ENCODE results near the gene LGALS14. TPM values are rescaled to one million over a fixed set of nuclear protein-coding genes. Genes with fewer than 3 reads are reported as not detected.

The LGALS14 gene
- total RNA-seq, 1 experiment from 2014 or later, result not detected

- ChIA-PET POLR2A (ENCODE audit: unreplicated experiment) (no interaction called here), CTCF (no interaction called here)
- no peak for ATAC-seq
- Histone ChIP-seq H3K9ac (ENCODE audit: low read length) (no peak overlapping the region), H3K36me3 (ENCODE audit: low read depth, low read length) (no peaks in the 10 kb centered on the region), H3K79me2 (ENCODE audit: low read length) (no peaks in the 10 kb centered on the region), H3K9me2 (replicated peaks; ENCODE audit: low read length) (no peaks in the 10 kb centered on the region), H3K27ac (ENCODE audit: low read length) (no peak overlapping the region), H4K20me1 (ENCODE audit: low read length) (no peaks in the 10 kb centered on the region), H3F3A (ENCODE audit: low read length, unreplicated experiment) (no peaks in the 10 kb centered on the region), H3K4me3 (ENCODE audit: low read length) (no peak overlapping the region), H3K4me2 (ENCODE audit: low read length) (no peak overlapping the region), H3K4me1 (ENCODE audit: insufficient read depth, low read length) (no peaks in the 10 kb centered on the region), H2AFZ (ENCODE audit: low read length) (no peak overlapping the region), H3K9me3 (ENCODE audit: low read length) (no peaks in the 10 kb centered on the region), H3K27me3 (ENCODE audit: low read length) (peaks cover 34% of the 10 kb centered on the region)
- no TSS peak for BruUV-seq (replicated peaks)
- TF ChIP-seq CTCF (conservative IDR thresholded peaks at IDR 0.05; ENCODE audit: low read depth, low read length), result no peak
- no peak for TF ChIP-seq EZH2 (IDR thresholded peaks at IDR 0.05; ENCODE audit: low read length, unreplicated experiment)
- no peak for TF ChIP-seq EZH2phosphoT487 (IDR thresholded peaks at IDR 0.05; ENCODE audit: borderline replicate concordance, low read length)
- intact Hi-C loops (cut with micrococcal nuclease), result no loop called here
- DNase-seq, result no peak
These were observed 34.5 kb downstream of the LGALS14 start for GRCh38 chr19:39738814-39739213.

GRCh38 chr19:39740395-39740794, 36.1 kb downstream of the LGALS14 start:
- intact Hi-C loops (cut with micrococcal nuclease), result no loop called here
- H2AFZ ChIP-seq (ENCODE audit: low read length), result no peak overlapping the region
- no peaks in the 10 kb centered on the region for H3K9me3 ChIP-seq (ENCODE audit: low read length)
- ATAC-seq (no peak), DNase-seq (no peak)
- H3K9me2 ChIP-seq (replicated peaks; ENCODE audit: low read length), result no peaks in the 10 kb centered on the region
- ChIA-PET CTCF (no interaction called here), POLR2A (ENCODE audit: unreplicated experiment) (no interaction called here)
- no peak overlapping the region for H3K4me3 ChIP-seq (ENCODE audit: low read length)
- H3K4me1 ChIP-seq (ENCODE audit: insufficient read depth, low read length), result no peaks in the 10 kb centered on the region
- H3K27ac ChIP-seq (ENCODE audit: low read length), result no peak overlapping the region
- no peaks in the 10 kb centered on the region for H3K36me3 ChIP-seq (ENCODE audit: low read depth, low read length)
- no peaks in the 10 kb centered on the region for H4K20me1 ChIP-seq (ENCODE audit: low read length)
- peaks cover 48% of the 10 kb centered on the region for H3K27me3 ChIP-seq (ENCODE audit: low read length)
- no TSS peak for BruUV-seq (replicated peaks)
- no peak overlapping the region for H3K4me2 ChIP-seq (ENCODE audit: low read length)
- no peak overlapping the region for H3K9ac ChIP-seq (ENCODE audit: low read length)
- no peaks in the 10 kb centered on the region for H3K79me2 ChIP-seq (ENCODE audit: low read length)
- TF ChIP-seq EZH2 (IDR thresholded peaks at IDR 0.05; ENCODE audit: low read length, unreplicated experiment) (no peak), EZH2phosphoT487 (IDR thresholded peaks at IDR 0.05; ENCODE audit: borderline replicate concordance, low read length) (no peak), CTCF (conservative IDR thresholded peaks at IDR 0.05; ENCODE audit: low read depth, low read length) (no peak)
- no peaks in the 10 kb centered on the region for H3F3A ChIP-seq (ENCODE audit: low read length, unreplicated experiment)

GRCh38 chr19:39745643-39746042, 41.4 kb downstream of the LGALS14 start:
- no peaks in the 10 kb centered on the region for H3K9me3 ChIP-seq (ENCODE audit: low read length)
- H3K4me2 ChIP-seq (ENCODE audit: low read length), result no peak overlapping the region
- H3K4me3 ChIP-seq (ENCODE audit: low read length), result no peak overlapping the region
- H2AFZ ChIP-seq (ENCODE audit: low read length), result no peak overlapping the region
- no peaks in the 10 kb centered on the region for H3K36me3 ChIP-seq (ENCODE audit: low read depth, low read length)
- ATAC-seq (no peak), DNase-seq (no peak)
- H3K27ac ChIP-seq (ENCODE audit: low read length), result no peak overlapping the region
- H3F3A ChIP-seq (ENCODE audit: low read length, unreplicated experiment), result no peaks in the 10 kb centered on the region
- no peaks in the 10 kb centered on the region for H4K20me1 ChIP-seq (ENCODE audit: low read length)
- CTCF ChIA-PET, result no interaction called here
- TF ChIP-seq EZH2phosphoT487 (IDR thresholded peaks at IDR 0.05; ENCODE audit: borderline replicate concordance, low read length), result no peak
- no peak for TF ChIP-seq CTCF (conservative IDR thresholded peaks at IDR 0.05; ENCODE audit: low read depth, low read length)
- no peak for TF ChIP-seq EZH2 (IDR thresholded peaks at IDR 0.05; ENCODE audit: low read length, unreplicated experiment)
- no peaks in the 10 kb centered on the region for H3K79me2 ChIP-seq (ENCODE audit: low read length)
- POLR2A ChIA-PET (ENCODE audit: unreplicated experiment), result no interaction called here
- H3K27me3 ChIP-seq (ENCODE audit: low read length), result peaks cover 52% of the 10 kb centered on the region
- BruUV-seq (replicated peaks), result no TSS peak
- no peaks in the 10 kb centered on the region for H3K9me2 ChIP-seq (replicated peaks; ENCODE audit: low read length)
- intact Hi-C loops (cut with micrococcal nuclease), result no loop called here
- H3K9ac ChIP-seq (ENCODE audit: low read length), result no peak overlapping the region
- no peaks in the 10 kb centered on the region for H3K4me1 ChIP-seq (ENCODE audit: insufficient read depth, low read length)

All from PC-3 (cell line).